Measurements from ENCODE around the gene AP2A1. TPM values are rescaled to one million over a fixed set of nuclear protein-coding genes. Genes with fewer than 3 reads are reported as not detected.

Gene AP2A1
- total and polyA plus RNA-seq, 9 of the 15 experiments (the other 6 are each of a cell fraction or from before 2014, with no cell fraction given) = 0.55 to 150 (median 31.9) TPM

GRCh38 chr19:49773663-49774350, 7.0 kb downstream of the AP2A1 start:
- intact Hi-C loops (cut with micrococcal nuclease) = no loop called here

GRCh38 chr19:49774969-49775368, 8.2 kb downstream of the AP2A1 start:
- FAIRE-seq = no peak
- WGBS (ENCODE audit: insufficient coverage, low coverage, missing lambda C conversion rate) = 91% methylated on average over 8 of the region's 8 CpGs
- BruUV-seq (replicated peaks) = no TSS peak
- no peak for TF ChIP-seq PHF21A (IDR thresholded peaks at IDR 0.05; ENCODE audit: borderline replicate concordance, low read depth)
- peak; percentile 97 for TF ChIP-seq ZNF121 (CRISPR knock-in tag; conservative IDR thresholded peaks at IDR 0.05)
- no peak for TF ChIP-seq ZNF24 (IDR thresholded peaks at IDR 0.05)
- TF ChIP-seq ZBTB2 (IDR thresholded peaks at IDR 0.05) = no peak
- no peak for TF ChIP-seq HEY1 (CRISPR knock-in tag; IDR thresholded peaks at IDR 0.05; ENCODE audit: borderline replicate concordance)
- TF ChIP-seq SAP30 (IDR thresholded peaks at IDR 0.05; ENCODE audit: borderline replicate concordance, insufficient read depth, low read depth, low read length, poor library complexity, severe bottlenecking) = no peak

More at GRCh38 chr19:49773663-49774350, 7.0 kb downstream of the AP2A1 start:
- POLR2A ChIA-PET = no interaction called here
- Histone ChIP-seq H3K27ac (ENCODE audit: extremely low read depth, low read depth, low read length) (peak overlapping the region; percentile 51; the same call in 1 of the 3 replicates), H3K4me3 (no peak overlapping the region), H3K79me2 (ENCODE audit: control insufficient read depth, insufficient read depth, low read length) (peaks cover 88% of the 10 kb centered on the region), H3K9me3 (replicated peaks; ENCODE audit: control insufficient read depth, insufficient read depth, low read depth, low read length) (no peaks in the 10 kb centered on the region), H3K9ac (ENCODE audit: insufficient read depth in 1 of 2, low read depth in 2 of 2, low read length in 2 of 2) (peak overlapping the region in 1 of 2 experiments; percentile 9; a peak in 1 of 4 replicates), H2AFZ (ENCODE audit: low read depth, low read length) (no peak overlapping the region), H3K4me2 (ENCODE audit: insufficient read depth, low read length) (no peak overlapping the region; the same call in 1 of the 2 replicates), H4K20me1 (replicated peaks; ENCODE audit: control insufficient read depth, insufficient read depth, low read length) (peaks cover 5% of the 10 kb centered on the region; the same call in 1 of the 2 replicates), H3K9me1 (ENCODE audit: control insufficient read depth, insufficient read depth, low read length) (peaks cover 2% of the 10 kb centered on the region), H3K27me3 (ENCODE audit: control insufficient read depth in 2 of 2, insufficient read depth in 2 of 2, low read length in 2 of 2) (no peaks in the 10 kb centered on the region), H3K36me3 (ENCODE audit: control insufficient read depth, insufficient read depth, low read length) (peaks cover 56% of the 10 kb centered on the region), H3K4me1 (replicated peaks in 1 of 2; ENCODE audit: control insufficient read depth in 2 of 2, insufficient read depth in 2 of 2, low read length in 2 of 2) (peaks cover 51 to 76% of the 10 kb centered on the region in 2 experiments)
- DNase-seq (ENCODE audit: extremely low read depth in 1 of 4, low spot score in 3 of 4) (no peak), ATAC-seq (no peak), FAIRE-seq (no peak)
- WGBS (ENCODE audit: insufficient coverage, low coverage, missing lambda C conversion rate) = 83% methylated on average over 8 of the region's 8 CpGs
- CTCF ChIA-PET (ENCODE audit: low intra/inter-chr PET ratio) = no interaction called here
- no peak for TF ChIP-seq ZBTB7A (IDR thresholded peaks at IDR 0.05; ENCODE audit: borderline replicate concordance, control insufficient read depth, low read depth, low read length)
- peak; percentile 38 to 40; a peak in 1 of 4 replicates for TF ChIP-seq KDM1A (IDR thresholded peaks at IDR 0.05)
- TF ChIP-seq JUND (IDR thresholded peaks at IDR 0.05; ENCODE audit: borderline replicate concordance, low read depth, low read length) = no peak
- no peak for TF ChIP-seq JUND (tag; IDR thresholded peaks at IDR 0.05; ENCODE audit: borderline replicate concordance, low read depth, low read length)
- TF ChIP-seq HDAC1 (IDR thresholded peaks at IDR 0.05) = peak in 1 of 2 experiments; percentile 16; a peak in 1 of 4 replicates
- peak; percentile 89 for TF ChIP-seq SMARCA5 (IDR thresholded peaks at IDR 0.05)
- peak; percentile 83 for TF ChIP-seq BCOR (IDR thresholded peaks at IDR 0.05)
- in situ Hi-C loops (cut with MboI) = no loop called here
- no TSS peak for BruUV-seq (replicated peaks)

More at GRCh38 chr19:49774969-49775368, 8.2 kb downstream of the AP2A1 start:
- Histone ChIP-seq H3K27ac (ENCODE audit: extremely low read depth, low read depth, low read length) (peak overlapping the region; percentile 69; the same call in 2 of the 3 replicates), H3K9ac (ENCODE audit: insufficient read depth in 1 of 2, low read depth in 2 of 2, low read length in 2 of 2) (peak overlapping the region in 1 of 2 experiments; percentile 84; a peak in 1 of 4 replicates), H4K20me1 (replicated peaks; ENCODE audit: control insufficient read depth, insufficient read depth, low read length) (peaks cover 5% of the 10 kb centered on the region; the same call in 1 of the 2 replicates), H2AFZ (ENCODE audit: low read depth, low read length) (no peak overlapping the region), H3K9me3 (replicated peaks; ENCODE audit: control insufficient read depth, insufficient read depth, low read depth, low read length) (no peaks in the 10 kb centered on the region), H3K4me3 (no peak overlapping the region), H3K4me2 (ENCODE audit: insufficient read depth, low read length) (no peak overlapping the region), H3K36me3 (ENCODE audit: control insufficient read depth, insufficient read depth, low read length) (peaks cover 53% of the 10 kb centered on the region), H3K27me3 (ENCODE audit: control insufficient read depth in 2 of 2, insufficient read depth in 2 of 2, low read length in 2 of 2) (no peaks in the 10 kb centered on the region), H3K9me1 (ENCODE audit: control insufficient read depth, insufficient read depth, low read length) (peaks cover 2% of the 10 kb centered on the region), H3K79me2 (ENCODE audit: control insufficient read depth, insufficient read depth, low read length) (peaks cover 85% of the 10 kb centered on the region), H3K4me1 (replicated peaks in 1 of 2; ENCODE audit: control insufficient read depth in 2 of 2, insufficient read depth in 2 of 2, low read length in 2 of 2) (peaks cover 45 to 65% of the 10 kb centered on the region in 2 experiments)
- ATAC-seq (no peak), DNase-seq (ENCODE audit: extremely low read depth in 1 of 4, low spot score in 3 of 4) (no peak)
- ChIA-PET POLR2A (no interaction called here), CTCF (ENCODE audit: low intra/inter-chr PET ratio) (no interaction called here)
- in situ Hi-C loops (cut with MboI) (no loop called here), intact Hi-C loops (cut with micrococcal nuclease) (no loop called here)
